Neural crest cell (in vitro differentiated cells): Measurements from ENCODE around the gene WDR33. TPM values are rescaled to one million over a fixed set of nuclear protein-coding genes. Genes with fewer than 3 reads are reported as not detected.

Source experiments
- DNase-seq: peaks from one replicate; pipeline ENCODE4 v3.0.0; 2021; ENCODE audit warnings: low read depth, mixed read lengths, low spot score
- H3K27ac Mint-ChIP-seq: one replicate; pipeline ENCODE4 v1.8.0; 2021; ENCODE audit warnings: mild to moderate bottlenecking, mixed read lengths; ENCODE audit not compliant: unreplicated experiment
- H3K27me3 Mint-ChIP-seq: 2 replicates; pipeline ENCODE4 v1.8.0; 2021; ENCODE audit warnings: low read depth, mild to moderate bottlenecking, mixed read lengths
- H3K36me3 Mint-ChIP-seq: 2 replicates; pipeline ENCODE4 v1.8.0; 2021; ENCODE audit warnings: low read depth, mild to moderate bottlenecking, mixed read lengths
- H3K4me1 Mint-ChIP-seq: 2 replicates; pipeline ENCODE4 v1.8.0; 2021; ENCODE audit warnings: mixed read lengths
- H3K4me3 Mint-ChIP-seq: one replicate; pipeline ENCODE4 v1.8.0; 2021; ENCODE audit warnings: mild to moderate bottlenecking, mixed read lengths
- H3K9me3 Mint-ChIP-seq: 2 replicates; pipeline ENCODE4 v1.8.0; 2021; ENCODE audit warnings: mixed read lengths
- CTCF ChIP-seq: fragments of 200-600 bp; sonication (generic); conservative IDR thresholded peaks from 2 replicates; pipeline ENCODE4 v1.5.0; 2021; ENCODE audit warnings: antibody characterized with exemption, mild to moderate bottlenecking
- total RNA-seq: library from RNA; stranded (reverse); gene quantifications from 2 replicates; pipeline ENCODE4 v1.2.1, GENCODE V29; 2021

The WDR33 gene
- total RNA-seq, 1 donor from 2014 or later, result 72.4 TPM

- Mint-ChIP-seq H3K4me1 (no peaks in the 10 kb centered on the region), H3K27me3 (peaks cover 15% of the 10 kb centered on the region), H3K4me3 (no peak overlapping the region), H3K9me3 (no peaks in the 10 kb centered on the region), H3K36me3 (no peaks in the 10 kb centered on the region), H3K27ac (no peak overlapping the region)
- no peak for TF ChIP-seq CTCF
- DNase-seq, result no peak
Observed at GRCh38 chr2:127681976-127682857, 128.8 kb downstream of the WDR33 start.

GRCh38 chr2:127681288-127681804, 129.6 kb downstream of the WDR33 start:
- no peaks in the 10 kb centered on the region for H3K36me3 Mint-ChIP-seq
- no peak for DNase-seq
- peaks cover 24% of the 10 kb centered on the region for H3K27me3 Mint-ChIP-seq
- TF ChIP-seq CTCF, result no peak
- H3K9me3 Mint-ChIP-seq, result no peaks in the 10 kb centered on the region
- H3K4me3 Mint-ChIP-seq, result no peak overlapping the region
- no peak overlapping the region for H3K27ac Mint-ChIP-seq
- H3K4me1 Mint-ChIP-seq, result no peaks in the 10 kb centered on the region

GRCh38 chr2:127680706-127681287, 130.2 kb downstream of the WDR33 start:
- no peaks in the 10 kb centered on the region for H3K36me3 Mint-ChIP-seq
- TF ChIP-seq CTCF, result no peak
- peaks cover 4% of the 10 kb centered on the region for H3K4me1 Mint-ChIP-seq
- peak overlapping the region; percentile 47 for H3K27ac Mint-ChIP-seq
- H3K9me3 Mint-ChIP-seq, result no peaks in the 10 kb centered on the region
- H3K27me3 Mint-ChIP-seq, result peaks cover 30% of the 10 kb centered on the region
- no peak for DNase-seq
- H3K4me3 Mint-ChIP-seq, result no peak overlapping the region

- Mint-ChIP-seq H3K27me3 (peaks cover 33% of the 10 kb centered on the region), H3K4me1 (peaks cover 6% of the 10 kb centered on the region)
Observed at GRCh38 chr2:127679680-127680361, 131.2 kb downstream of the WDR33 start.

More at GRCh38 chr2:127679680-127680361, 131.2 kb downstream of the WDR33 start:
- Mint-ChIP-seq H3K9me3 (no peaks in the 10 kb centered on the region), H3K36me3 (no peaks in the 10 kb centered on the region), H3K27ac (no peak overlapping the region), H3K4me3 (no peak overlapping the region)
- TF ChIP-seq CTCF, result no peak
- DNase-seq, result no peak
